HG02759 (cell line): Measurements from ENCODE around the gene ZNF276.
A peak's percentile ranks its signal among the peaks of the same experiment; 100 is the strongest.
"Not testable (repeated sequence)": the region's sequence is repeated elsewhere in the genome, so short reads cannot be mapped to it uniquely, and the experiment has no call there.

Experiments
- ATAC-seq: cut with Tn5 transposase; IDR thresholded peaks from one replicate; pipeline ENCODE4 v1.9.1; 2021; ENCODE audit warnings: mild to moderate bottlenecking, moderate library complexity; ENCODE audit not compliant: unreplicated experiment

The ZNF276 gene

DNA sequence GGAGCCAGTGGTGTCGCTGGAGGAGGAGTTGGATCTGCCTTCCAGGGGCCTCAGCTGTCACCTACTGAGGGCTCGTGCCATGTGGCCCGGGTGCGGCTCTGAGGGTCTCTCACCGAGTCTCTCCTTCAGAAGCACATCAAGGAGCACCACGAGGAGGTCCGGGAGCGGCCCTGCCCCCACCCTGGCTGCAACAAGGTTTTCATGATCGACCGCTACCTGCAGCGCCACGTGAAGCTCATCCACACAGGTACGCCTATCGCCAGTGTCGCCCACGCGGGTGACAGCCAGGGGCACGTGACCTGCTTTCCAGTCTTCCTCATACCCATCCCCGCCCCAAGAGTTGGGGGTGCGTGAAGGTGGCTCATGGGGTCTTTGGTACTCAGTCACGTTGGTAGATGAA lies 12.5 kb downstream of the ZNF276 start:
- ATAC-seq = no peak

DNA sequence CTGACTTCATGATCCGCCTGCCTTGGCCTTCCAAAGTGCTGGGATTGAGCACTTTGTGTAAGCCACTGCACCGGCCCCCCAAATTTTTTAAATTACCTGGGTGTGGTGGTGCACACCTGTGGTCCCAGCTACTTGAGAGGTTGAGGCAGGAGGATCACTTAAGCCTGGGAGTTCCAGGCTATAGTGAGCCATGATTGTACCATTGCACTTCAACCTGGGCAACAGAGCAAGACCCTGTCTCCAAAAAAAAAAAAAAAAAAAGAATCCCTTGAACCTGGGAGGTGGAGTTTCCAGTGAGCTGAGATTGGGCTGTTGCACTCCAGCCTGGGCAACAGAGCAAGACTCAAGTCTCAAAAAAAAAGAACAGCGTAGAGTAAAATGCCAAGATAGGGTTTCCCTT lies 15.2 kb downstream of the ZNF276 start:
- no peak for ATAC-seq

DNA sequence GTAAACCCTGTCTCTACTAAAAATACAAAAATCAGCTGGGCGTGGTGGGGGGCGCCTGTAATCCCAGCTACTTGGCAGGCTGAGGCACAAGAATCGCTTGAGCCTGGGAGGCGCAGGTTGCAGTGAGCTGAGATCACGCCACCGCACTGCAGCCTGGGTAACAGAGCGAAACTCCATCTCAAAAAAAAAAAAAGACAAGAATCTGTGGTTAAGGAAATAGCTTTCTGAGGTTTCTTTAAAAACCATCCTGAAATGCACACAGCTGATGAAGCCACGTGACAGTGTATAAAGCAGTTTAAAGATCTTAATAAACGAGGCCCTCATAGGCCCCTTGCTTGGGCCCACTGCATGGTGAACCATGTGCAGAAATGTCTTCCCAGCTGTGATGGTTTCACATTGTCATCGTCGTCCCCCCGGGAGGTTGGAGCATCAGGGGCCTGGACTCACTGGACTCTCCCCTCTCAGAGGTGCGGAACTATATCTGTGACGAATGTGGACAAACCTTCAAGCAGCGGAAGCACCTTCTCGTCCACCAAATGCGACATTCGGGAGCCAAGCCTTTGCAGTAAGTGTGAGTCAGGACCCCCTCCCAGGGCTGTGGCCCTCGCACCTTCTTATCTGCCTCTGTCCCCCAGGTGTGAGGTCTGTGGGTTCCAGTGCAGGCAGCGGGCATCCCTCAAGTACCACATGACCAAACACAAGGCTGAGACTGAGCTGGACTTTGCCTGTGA lies 16.2 kb downstream of the ZNF276 start:
- no peak for ATAC-seq

DNA sequence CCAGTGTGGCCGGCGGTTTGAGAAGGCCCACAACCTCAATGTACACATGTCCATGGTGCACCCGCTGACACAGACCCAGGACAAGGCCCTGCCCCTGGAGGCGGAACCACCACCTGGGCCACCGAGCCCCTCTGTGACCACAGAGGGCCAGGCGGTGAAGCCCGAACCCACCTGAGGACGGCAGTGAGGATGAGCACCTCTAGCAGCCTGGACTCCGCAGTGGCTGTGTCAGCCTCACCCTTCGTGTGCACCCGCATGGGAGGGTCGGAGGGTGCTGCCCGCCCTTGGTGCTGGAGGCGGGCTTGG lies 16.7 kb downstream of the ZNF276 start:
- no peak for ATAC-seq

DNA sequence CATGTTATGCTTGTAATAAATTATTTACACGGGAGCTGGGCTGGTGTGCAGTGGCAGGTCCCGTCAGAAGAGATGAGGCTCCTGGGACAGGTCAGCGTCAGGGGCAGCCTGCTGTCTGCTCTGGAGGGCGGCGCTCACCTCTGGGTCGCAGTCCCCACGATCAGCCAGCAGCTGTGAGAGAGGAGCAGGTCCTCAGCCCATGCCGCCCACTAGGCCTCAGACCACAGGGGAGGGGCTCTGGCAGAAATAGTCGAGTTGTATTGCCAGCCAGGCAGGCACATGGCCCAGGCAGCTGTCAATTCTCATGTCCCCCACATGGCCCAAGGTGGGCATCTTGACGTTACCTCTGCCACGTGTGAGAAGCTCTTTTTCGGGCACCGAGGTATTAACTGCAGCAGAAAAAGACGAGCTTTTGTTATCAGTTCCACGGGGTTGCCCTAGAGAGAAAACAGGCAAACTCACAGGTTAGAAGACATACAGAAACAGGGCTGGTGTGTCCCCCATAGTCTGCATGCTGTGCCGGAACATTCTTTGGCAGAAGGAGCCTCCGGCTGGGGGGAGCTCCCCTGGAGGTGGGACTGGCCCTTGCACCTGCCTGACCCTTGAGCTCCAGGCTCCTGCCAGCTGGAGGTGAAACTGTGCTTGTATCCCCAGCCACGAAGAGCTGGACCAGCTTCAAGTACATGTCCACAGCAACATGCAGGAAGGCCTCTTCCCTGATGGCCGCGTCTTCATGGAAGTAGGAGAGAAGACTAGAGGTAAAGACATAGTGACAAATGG lies 17.4 kb downstream of the ZNF276 start:
- ATAC-seq = no peak

DNA sequence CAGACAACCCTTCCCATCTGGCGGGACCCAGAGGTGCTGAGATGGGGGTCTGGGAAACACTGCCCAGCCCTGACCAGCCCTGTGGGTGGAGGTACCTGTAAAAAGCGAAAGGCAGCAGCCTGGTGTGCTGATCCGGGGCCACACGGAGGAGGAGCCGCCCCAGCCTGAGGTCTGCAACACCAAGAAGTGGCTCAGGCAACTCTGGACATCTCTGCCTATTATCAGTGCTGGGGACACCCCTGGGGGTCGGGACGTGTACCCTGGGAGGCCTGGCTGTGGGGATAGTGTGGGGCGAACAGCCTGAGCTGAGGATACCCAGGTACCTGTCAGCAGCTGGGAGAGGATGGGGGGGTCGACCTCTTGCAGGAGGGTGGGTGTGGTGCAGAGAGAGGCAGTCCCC lies 18.0 kb downstream of the ZNF276 start:
- ATAC-seq = no peak

DNA sequence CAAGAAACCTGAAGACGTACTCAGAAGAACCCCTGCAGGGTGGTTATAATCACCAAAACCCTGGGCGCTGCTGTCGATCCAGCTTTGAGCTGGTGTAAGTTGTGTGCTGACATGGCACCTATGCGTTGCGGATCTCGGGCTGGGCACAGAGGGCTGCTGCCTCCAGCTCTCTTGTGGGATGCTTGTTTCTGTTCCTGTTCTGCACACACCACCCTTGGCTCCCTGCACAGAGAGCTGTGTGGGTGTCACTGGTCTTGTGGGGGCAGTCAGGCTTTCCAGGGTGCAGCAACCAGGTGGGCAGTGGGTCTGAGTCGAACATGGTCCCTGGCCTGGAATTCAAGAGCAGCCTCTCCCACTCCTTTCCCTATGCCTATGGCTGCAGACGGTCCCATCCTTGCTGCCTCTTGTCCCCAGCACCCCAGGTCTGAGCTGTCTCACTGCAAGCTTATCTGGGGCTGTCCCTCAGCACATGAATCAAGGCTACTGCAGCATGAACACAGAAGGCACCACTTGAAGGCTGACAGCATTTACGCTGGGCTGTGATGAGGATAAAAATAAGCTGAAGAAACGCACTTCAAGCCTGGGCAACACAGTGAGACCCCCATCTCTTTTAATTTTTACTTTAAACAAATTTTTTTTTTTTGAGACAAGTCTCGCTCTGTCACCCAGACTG lies 20.1 kb downstream of the ZNF276 start:
- ATAC-seq = no peak

DNA sequence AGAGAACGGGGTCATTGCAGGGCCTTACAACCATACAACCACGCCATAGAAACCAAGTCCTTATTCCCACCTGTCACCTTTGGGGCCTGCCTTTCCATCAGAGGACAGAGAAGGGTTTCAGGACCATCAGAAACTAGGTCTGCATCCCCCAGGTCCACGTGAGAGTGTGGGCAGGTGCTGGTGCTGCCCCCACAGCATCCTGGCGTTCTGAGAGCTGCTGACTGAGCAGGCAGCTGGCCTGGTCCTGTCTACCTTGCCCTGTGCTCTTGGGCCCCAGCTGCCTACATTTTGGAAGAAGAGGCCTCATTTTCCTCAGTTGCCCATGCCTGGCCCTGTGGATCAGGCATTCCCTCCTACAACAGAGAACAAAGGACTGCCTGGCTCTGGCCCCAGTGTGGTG lies 21.6 kb downstream of the ZNF276 start:
- no peak for ATAC-seq

DNA sequence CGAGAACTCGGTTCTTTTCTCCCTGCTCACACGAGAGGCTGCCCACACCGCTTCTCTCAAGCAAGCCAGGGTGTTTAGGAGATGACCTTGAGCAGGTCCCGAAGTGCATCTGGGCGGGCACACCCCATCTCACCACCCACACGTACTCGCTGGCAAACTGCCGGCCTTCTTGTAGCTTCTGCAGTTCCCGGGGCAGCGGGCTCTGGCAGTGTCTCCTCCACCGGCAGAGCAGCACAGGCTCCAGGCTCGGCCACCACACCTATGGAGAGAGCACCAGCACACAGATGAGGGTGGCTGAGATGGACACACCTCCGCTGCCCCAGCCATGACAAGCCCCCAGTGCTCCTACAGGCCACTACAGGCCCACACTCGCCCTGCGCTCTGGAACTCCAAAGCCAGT lies 23.5 kb downstream of the ZNF276 start:
- no peak for ATAC-seq

DNA sequence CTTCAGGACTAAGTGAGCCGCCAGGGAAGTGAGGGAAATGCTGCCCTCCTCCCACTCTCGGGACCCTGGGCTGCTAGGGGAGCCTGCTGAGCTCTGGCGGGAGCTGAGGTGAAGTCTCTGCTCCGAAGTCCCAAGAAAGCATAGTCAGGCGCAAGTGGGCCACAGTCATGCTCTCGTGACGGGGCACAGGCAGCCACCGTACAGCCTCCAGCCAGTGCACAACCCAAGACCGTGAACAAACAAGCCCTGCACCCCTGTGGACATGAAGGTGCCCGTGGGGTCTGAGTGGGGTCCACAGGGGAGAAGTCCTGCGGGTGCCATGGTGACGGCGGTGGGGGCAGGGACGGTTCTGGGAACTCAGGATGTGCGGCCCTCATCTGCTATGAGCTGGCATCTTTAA lies 24.7 kb downstream of the ZNF276 start:
- no peak for ATAC-seq

DNA sequence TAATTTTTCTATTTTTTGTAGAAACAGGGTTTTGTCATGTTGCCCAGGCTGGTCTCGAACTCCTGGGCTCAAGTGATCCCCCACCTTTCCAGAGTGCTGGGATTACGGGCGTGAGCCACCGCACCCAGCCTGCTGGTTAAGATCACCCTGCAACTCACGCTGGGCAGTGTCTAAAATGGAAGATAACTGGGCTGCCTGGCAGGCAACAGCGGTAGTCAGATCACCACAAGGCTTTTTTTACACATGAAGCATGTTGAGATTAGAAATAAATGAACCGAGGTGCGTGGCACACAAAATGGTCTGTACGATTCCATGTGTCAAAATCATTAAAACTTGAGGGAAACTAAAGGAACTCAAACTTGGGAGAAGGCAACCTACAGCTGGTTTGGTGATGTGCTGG lies 26.7 kb downstream of the ZNF276 start:
- ATAC-seq = no peak

DNA sequence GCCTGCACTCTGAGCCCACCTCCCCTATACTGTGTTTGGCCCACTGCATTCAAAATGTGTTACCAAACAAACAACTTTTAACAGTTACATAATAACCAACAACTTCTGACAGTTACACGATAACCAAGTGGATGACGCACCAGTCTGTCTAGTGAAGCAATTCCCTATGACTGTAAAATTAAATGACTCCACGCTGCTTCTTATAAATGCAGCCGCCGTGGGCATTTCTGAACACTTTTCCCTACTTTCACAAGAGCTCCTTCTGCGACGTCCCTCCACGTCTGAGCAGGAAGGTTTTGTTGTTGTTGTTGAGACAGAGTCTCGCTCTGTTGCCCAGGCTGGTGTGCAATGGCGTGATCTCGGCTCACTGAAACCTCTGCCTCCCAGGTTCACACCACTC lies 27.6 kb downstream of the ZNF276 start:
- no peak for ATAC-seq

DNA sequence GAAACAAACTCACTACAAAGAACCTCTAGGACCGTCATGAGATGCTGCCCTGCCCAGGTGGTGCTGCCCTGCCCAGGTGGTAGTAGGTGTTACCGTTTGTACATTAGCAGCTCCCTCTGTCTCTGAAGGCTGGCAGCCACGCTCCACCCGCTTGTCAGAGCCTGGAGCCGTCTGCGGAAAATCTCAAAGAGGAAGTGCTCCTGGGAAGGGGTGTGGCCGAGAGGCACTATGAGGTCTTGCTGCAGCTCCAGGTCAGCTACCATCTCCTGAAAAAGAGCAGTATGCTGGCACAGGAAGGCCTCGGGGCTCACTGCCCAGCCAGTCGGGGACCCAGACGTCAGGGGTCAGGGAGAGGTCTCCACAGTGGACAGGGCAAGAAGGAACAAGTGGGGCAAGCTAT lies 28.3 kb downstream of the ZNF276 start:
- no peak for ATAC-seq

DNA sequence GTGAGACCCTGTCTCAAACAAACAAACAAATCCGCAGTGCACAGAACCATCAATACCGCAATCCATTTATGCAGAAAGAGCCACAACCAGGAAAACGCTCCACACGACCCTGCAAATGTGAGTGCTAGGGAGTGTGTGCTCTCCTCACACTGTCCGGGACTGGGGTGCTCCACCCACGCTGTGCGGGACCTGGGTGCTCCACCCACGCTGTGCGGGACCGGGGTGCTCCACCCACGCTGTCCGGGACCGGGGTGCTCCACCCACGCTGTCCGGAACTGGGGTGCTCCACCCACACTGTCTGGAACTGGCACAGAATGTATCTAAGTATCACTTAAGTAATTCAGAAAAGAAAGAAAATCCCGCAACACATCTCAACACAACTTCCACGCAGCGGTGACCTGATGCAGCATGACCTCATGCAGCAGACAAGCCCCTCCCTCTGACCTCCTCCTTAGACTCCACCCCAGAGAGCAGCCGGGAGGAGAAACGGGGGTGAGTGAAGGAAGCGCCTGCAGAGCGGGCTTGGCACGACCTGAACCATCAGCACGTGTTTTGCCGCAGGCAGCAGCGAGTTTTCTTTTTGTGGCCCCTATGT lies 38.5 kb downstream of the ZNF276 start:
- no peak for ATAC-seq

DNA sequence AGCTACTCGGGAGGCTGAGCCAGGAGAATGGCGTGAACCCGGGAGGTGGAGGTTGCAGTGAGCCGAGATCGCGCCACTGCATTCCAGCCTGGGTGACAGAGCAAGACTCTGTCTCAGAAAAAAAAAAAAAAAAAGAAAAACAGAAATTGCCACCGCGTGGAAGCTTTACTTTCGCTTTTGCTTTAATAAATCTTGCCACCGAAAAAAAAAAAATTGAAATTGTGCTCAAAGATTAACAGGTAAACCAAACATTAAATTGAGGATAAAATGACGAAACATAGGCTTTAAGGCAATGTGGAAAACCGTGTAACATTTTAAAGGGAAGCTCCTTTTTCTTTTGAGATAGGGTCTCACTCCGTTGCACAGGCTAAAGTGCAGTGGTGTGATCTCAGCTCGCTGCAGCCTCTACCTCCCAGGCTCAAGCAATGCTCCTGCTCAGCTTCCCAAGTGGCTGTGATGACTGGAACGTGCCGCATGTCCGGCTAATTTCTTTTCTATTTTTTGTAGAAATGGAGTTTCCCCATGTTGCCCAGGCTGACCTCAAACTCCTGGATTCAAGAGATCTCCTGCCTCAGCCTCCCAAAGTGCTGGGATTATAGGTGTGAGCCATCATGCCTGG lies 40.1 kb downstream of the ZNF276 start:
- ATAC-seq = no peak

DNA sequence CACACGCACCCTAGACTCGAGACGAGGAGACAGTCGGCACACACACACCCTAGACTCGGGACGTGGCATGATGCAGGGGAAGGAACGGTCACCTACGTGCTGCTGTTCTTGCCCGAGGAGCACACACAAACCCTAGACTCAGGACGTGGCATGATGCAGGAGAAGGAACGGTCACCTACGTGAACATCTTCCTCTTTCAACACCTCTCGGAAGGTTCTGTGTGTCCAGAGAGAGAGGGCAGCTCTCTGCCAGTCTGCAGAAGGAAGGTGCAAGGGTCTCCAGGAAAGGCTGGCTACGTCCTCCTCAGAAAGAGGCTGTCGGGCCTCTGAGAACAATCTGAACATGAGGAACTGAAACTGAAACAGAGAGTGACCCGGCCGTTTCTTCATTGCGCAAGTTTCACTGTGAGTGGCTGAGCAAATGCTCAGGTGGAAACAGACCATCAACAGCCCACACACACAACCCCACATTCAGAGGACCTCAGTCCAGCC lies 43.4 kb downstream of the ZNF276 start:
- ATAC-seq = peak; percentile 88

DNA sequence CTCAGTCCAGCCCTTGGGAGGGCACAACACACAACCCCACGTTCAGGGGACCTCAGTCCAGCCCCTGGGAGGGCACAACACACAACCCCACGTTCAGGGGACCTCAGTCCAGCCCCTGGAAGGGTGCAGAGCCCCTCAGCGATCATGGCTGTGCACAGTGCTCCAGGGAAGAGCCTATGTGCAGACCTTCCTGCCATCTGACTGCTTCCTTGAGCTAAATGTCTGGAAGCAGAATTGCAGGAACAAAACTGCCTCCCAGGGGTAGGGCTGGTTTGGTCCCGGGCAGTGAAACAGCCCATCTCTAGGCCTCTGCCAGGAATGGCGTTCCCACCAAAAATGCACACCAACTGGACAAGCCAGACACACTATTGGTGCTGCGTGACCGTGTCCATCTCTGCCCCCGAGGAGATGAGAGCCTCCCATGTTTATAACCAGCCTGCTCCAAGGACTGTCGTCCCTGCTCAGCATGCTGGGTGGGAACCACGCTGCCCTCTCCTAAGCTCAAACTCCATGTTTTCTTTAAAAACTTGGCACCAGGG lies 44.0 kb downstream of the ZNF276 start:
- peak; percentile 13 for ATAC-seq

DNA sequence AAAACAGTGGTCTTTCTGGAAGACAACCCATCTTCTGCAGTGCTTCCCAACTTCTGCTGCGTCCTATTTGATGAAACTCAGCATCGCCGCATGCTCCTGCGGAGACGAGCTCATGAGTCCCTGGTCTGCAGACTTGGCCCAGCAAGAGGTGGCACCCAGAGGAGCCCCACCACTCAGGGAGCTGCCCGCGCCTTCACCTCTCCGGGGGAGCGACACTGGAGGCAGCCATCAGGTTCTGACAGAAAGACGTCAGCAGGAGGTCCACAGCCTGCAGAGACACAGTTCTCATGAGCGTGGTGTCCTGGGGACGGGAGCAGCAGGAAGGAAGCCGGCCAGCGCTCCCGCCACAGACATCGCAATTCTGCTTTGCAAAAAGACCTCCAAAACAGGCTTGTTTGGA lies 49.0 kb downstream of the ZNF276 start:
- ATAC-seq = no peak

DNA sequence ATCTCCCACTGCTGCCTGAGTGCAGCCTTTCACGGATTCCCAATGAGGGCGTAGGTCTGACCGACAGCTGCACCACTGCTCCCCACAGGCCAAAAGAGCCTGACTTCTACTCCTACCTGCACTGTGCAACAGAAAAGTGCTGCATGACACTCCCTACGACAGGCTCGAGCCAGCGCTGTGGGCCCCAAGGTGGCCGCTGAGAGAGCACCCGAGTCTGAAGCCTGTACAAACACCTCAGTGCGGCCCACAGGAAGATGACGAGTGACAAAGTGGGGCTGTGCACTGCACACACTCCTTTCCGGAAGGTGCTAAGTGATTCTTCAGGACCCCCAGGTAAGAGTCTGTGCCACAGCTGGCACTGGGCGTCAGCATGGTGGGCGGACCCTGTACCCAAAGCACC lies 53.9 kb downstream of the ZNF276 start:
- ATAC-seq = no peak

DNA sequence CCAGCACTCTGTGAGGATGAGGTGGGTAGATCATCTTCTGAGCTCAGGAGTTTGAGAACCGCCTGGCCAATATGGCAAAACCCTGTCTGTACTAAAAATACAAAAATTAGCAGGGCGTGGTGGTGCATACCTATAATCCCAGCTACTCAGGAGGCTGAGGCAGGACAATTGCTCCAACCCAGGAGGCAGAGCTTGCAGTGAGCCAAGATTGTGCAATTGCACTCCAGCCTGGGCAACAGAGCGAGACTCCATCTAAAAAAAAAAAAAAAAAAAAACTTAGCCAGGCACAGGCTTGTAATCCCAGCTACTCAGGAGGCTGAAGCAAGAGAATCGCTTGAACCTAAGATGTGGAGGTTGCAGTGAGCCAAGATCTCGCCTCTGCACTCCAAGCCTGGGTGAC lies 56.9 kb downstream of the ZNF276 start:
- ATAC-seq = not testable (repeated sequence)
